A549 treated with CORT108297 at 1 μM for 4 hours (cell line): ENCODE measurements around the gene CARD11. TPM values are rescaled to one million over a fixed set of nuclear protein-coding genes. Genes with fewer than 3 reads are reported as not detected.

Source experiments
- total RNA-seq: library from RNA; stranded (reverse); fragments of 200-300 nt; extraction: Qiagen RNA extraction; gene quantifications from 5 replicates; pipeline ENCODE4 v1.2.3, GENCODE V29; 2022

Gene CARD11
- total RNA-seq, result 1.0 to 2.2 TPM (median 1.6 TPM) in 5 replicates

GRCh38 chr7:3043544-3044371 lies at the start of gene CARD11:
CARD11 (minus strand) TSS chr7:3043867; CDS start chr7:2958506, 85,361 bp downstream.

Other genes starting within 250 kb of the CARD11 start
- gene GNA12, start 199.6 kb downstream of the CARD11 start, total RNA-seq, result 38.2 to 46.7 TPM (median 44.4 TPM) in 5 replicates